C4-2B (cell line): Measurements from ENCODE around the gene IFITM1.

Source experiments
- H3K27ac ChIP-seq: fragments of 450-650 bp; 2 replicates; pipeline ENCODE4 v1.5.1; 2017
- ZFX ChIP-seq: fragments of 450-650 bp; IDR thresholded peaks from 2 replicates; pipeline ENCODE4 v1.6.1; 2017
- TF ChIP-seq, protein P1 (sequence below): fragments of 450-650 bp; conservative IDR thresholded peaks from 2 replicates; pipeline ENCODE4 v1.5.1; 2017; ENCODE audit warnings: mild to moderate bottlenecking

The IFITM1 gene

DNA sequence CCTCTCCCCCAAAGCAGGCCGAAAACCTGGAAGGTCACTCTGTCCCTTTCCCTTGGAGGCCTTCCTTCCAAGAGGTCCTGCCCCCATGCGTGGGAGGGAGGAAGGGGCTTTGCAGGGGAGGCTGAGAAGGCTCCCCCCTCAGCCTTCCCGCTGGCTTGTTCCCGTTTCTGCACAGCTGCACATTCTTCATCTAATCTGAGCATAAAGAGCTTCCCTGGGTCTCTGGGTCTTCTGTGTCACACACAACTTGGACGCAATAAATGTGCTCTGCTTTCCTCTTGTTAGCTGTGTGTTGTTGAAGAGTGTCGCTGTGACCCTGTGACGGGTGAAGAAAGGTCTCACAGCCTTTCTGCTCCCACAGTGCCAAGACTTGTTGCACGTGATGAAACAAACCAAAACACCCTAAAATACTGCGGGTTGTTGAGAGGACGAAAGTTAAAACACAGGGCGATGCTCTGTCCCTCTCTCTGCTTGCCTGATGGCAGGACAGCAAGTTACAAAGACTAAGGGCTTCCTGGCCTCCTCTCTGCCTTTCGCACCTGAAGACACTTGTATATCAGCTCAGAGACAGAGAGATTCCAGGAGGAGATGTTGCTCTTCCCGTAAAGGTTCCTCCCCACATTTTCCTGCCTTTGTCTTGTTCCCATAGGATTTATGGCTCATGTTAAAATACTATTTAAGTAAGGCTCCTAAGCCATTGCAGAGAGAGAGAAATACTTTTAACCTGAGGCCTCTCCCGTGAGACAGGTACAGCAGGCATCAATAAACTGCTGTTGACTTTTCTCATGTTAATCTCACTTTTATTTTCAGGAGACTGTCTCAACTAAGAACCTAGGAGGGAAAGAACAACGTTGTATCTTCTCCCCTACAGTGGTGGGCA, 22.2 kb downstream of the IFITM1 start:
- no peak overlapping the region for H3K27ac ChIP-seq
- TF ChIP-seq, protein P1, sequence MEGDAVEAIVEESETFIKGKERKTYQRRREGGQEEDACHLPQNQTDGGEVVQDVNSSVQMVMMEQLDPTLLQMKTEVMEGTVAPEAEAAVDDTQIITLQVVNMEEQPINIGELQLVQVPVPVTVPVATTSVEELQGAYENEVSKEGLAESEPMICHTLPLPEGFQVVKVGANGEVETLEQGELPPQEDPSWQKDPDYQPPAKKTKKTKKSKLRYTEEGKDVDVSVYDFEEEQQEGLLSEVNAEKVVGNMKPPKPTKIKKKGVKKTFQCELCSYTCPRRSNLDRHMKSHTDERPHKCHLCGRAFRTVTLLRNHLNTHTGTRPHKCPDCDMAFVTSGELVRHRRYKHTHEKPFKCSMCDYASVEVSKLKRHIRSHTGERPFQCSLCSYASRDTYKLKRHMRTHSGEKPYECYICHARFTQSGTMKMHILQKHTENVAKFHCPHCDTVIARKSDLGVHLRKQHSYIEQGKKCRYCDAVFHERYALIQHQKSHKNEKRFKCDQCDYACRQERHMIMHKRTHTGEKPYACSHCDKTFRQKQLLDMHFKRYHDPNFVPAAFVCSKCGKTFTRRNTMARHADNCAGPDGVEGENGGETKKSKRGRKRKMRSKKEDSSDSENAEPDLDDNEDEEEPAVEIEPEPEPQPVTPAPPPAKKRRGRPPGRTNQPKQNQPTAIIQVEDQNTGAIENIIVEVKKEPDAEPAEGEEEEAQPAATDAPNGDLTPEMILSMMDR, result no peak
- TF ChIP-seq ZFX, result no peak

DNA sequence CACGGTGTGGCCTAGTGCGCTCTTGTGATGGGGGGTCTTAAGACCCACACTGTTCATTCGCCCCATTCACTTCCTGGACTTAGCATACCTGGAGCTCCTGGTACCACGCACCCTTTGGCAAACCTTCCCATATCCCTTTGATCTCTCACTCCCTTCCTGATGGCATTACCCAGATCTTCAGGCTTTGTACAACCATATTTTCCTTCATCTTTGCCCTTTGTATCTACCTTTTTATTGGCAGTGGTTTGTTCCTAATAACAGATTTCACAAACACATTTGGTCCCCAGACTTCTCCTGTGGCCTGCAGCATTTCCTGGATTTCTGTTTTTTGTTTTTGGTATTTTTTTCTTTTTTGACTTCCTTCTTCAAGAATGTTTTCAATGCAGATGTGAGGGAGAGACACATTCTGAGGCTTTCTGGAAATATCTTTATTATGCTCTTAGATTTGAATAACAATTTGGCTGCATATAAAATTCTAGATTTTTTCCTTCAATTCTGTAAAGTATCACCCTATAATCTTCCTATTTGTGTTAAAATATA, 22.9 kb downstream of the IFITM1 start:
- H3K27ac ChIP-seq, result no peak overlapping the region

DNA sequence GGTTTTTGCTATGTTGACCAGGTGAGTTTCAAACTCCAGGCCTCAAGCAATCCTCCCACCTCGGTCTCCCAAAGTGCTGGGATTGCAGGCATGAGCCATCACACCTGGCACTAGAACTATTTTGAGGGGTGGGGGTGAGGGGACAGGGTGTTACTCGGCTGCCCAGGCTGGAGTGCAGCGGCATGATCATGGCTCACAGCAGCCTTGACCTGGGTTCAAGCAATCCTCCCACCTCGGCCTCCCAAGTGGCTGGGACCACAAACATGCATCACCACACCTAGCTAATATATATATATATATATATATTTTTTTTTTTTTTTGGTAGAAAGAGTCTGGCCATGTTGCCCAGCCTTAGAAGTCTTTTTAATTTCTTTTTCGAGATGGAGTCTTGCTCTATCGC, 23.9 kb downstream of the IFITM1 start:
- no peak overlapping the region for H3K27ac ChIP-seq
- TF ChIP-seq, protein P1, result no peak
- TF ChIP-seq ZFX, result no peak

More for the DNA sequence above, 22.9 kb downstream of the IFITM1 start:
- TF ChIP-seq, protein P1, result no peak
- TF ChIP-seq ZFX, result no peak

DNA sequence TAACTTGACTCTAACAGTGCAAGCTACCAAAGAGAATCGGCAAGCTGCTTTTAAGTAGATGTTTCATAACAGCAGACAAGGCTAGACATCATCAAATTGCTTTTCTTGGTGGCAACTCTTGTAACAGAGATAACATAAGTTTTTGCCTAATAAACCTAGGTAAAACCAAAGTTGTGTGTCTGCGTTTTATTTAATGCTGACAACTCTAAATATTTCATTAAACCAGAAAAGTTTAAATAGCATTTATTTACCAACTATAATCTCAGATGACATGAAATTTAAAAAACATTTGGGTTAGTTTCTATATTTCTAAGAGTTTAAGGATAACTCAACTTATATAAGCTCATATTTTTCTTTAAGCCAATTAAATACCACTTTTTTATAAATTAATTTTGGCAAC, 26.1 kb downstream of the IFITM1 start:
- no peak for TF ChIP-seq ZFX
- TF ChIP-seq, protein P1, result no peak
- H3K27ac ChIP-seq, result no peak overlapping the region

DNA sequence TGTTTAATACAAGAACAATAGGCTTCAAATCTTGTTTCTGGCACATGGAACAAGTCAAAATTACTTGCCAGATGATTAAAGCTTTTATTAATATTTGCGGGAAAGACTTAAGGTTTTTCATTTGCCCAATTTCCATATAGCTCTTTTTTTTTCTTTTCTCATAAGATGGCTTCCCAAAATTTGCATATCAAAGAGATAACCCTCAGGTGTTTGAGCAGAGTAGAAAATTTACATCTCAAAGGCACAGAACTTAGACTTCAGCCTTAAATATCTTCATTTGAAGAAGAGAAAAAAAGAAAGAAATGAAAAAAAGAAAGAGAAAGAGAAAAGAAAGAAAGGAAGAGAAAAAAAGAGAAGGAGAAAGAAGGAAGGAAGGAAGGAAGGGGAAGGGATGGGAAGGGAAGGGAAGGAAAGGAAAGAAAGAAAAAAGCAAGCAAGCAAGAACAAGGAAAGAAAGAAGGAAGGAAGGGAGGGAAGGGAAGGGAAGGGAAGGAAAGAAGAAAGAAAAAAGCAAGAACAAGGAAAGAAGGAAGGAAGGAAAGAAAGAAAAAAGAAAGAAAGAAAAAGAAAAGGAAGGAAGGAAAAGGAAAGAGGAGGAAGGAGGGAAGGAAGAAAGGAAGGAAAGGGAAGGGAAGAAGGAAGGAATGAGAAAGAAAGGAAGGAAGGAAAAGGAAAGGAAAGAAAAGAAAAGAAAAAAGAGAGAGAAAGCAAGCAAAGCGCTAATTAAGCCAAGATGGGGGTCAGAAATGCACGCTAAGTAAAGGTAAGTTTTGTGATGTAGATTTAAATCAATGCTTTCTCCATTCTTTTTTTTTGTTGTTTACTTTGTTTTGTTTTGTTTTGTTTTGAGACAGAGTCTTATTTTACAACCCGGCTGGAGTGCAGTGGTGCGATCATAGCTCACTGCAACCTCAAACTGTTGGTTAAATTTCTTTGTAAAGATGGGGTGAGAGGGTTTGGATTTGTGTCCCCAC, 27.0 kb downstream of the IFITM1 start:
- no peak overlapping the region for H3K27ac ChIP-seq
- TF ChIP-seq, protein P1, result no peak
- no peak for TF ChIP-seq ZFX

DNA sequence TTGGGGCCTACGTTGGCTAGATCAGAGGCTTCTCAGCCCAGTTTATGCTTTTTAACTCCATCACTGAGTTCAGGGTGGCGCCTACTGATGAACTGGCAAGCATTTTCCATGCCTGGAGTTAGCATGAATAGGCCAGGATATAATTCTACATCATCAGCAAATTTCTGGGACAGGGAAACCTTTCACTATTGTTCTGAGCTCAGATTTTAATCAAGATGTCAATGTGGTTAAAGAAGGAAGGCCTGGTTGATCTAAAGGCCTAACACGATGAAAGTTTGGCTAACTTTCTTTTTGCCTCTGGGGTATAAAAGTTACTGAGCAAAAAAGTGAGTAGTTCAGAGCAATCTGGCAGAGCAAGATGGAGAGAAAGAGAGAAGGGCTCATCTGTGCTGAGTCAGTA, 28.5 kb downstream of the IFITM1 start:
- TF ChIP-seq ZFX, result no peak
- TF ChIP-seq, protein P1, result no peak
- H3K27ac ChIP-seq, result no peak overlapping the region
